Body of pancreas (tissue), 4 donors: ENCODE measurements around the gene PRKCSH. TPM values are rescaled to one million over a fixed set of nuclear protein-coding genes. Genes with fewer than 3 reads are reported as not detected.
A peak's percentile ranks its signal among the peaks of the same experiment; 100 is the strongest.

Source experiments
- ATAC-seq: fragments of 150-250 bp; one replicate; pipeline ENCODE4 v1.9.1; 2016
- DNase-seq, 4 donors: peaks; one replicate each; pipeline ENCODE4 v3.0.0-alpha.2; 2019
- H3K27ac ChIP-seq, 4 donors: fragments of 200-600 bp; sonication (generic); 1 replicate in 3 of 4; 2 replicates in 1 of 4; pipeline versions ENCODE4 v1.5.1 to v1.6.1; 2016 to 2019; ENCODE audit warnings: mild to moderate bottlenecking in 1 of 4, mixed read lengths in 1 of 4, moderate library complexity in 1 of 4
- H3K27me3 ChIP-seq, 2 donors: fragments of 200-600 bp; sonication (generic); one replicate each; pipeline ENCODE4 v1.6.0; 2016; ENCODE audit warnings: mild to moderate bottlenecking in 1 of 2
- H3K36me3 ChIP-seq, 2 donors: fragments of 200-600 bp; sonication (generic); replicated peaks in 1 of 2; 2 replicates each; pipeline ENCODE4 v1.5.1; 2016; ENCODE audit warnings: low read depth in 2 of 2; ENCODE audit not compliant: insufficient read depth in 1 of 2
- H3K4me1 ChIP-seq: fragments of 200-600 bp; sonication (generic); one replicate; pipeline ENCODE4 v1.6.0; 2016
- H3K4me3 ChIP-seq, 2 donors: fragments of 200-600 bp; sonication (generic); 1 replicate in 1 of 2; 2 replicates in 1 of 2; pipeline ENCODE4 v1.5.1; 2016 to 2019
- H3K9me3 ChIP-seq, 3 donors: fragments of 200-600 bp; sonication (generic); 1 replicate in 2 of 3; 2 replicates in 1 of 3; pipeline ENCODE4 v1.5.1; 2016
- POLR2A ChIP-seq, 3 donors: fragments of 450-650 bp; IDR thresholded peaks; one replicate each; pipeline ENCODE4 v1.6.1; 2016; ENCODE audit warnings: antibody characterized with exemption in 3 of 3, mild to moderate bottlenecking in 2 of 3
- WGBS, 2 donors: methylation state at CpG; one replicate each; pipeline ENCODE4 v1.1.5; 2017; 5-methylcytosine and 5-hydroxymethylcytosine counted together
- intact Hi-C: fragments of 100-400 bp; cut with DNase I; formaldehyde crosslinking; loops from one replicate; pipeline ENCODE4 v1.15.1; 2023
- total RNA-seq, 2 donors: library from RNA; depleted of rRNA; stranded (reverse); fragments of >200 nt; gene quantifications; one replicate each; pipeline ENCODE4 v1.1.0, GENCODE V29; 2016
- TF ChIP-seq, protein P1 (sequence below), 7 experiments: fragments of 450-650 bp in 4 of 7; fragments of 200-600 bp in 3 of 7; sonication (generic) in 3 of 7; IDR thresholded peaks; one replicate each; pipeline ENCODE4 v1.5.1; 2016 to 2019; ENCODE audit warnings: antibody characterized with exemption in 7 of 7

The PRKCSH gene
- total RNA-seq, 2 donors from 2014 or later: 134 to 194 TPM

- Histone ChIP-seq H3K4me3 (no peak overlapping the region), H3K36me3 (no peaks in the 10 kb centered on the region), H3K27me3 (no peaks in the 10 kb centered on the region), H3K9me3 (no peaks in the 10 kb centered on the region), H3K27ac (no peak overlapping the region), H3K4me1 (peaks cover 3% of the 10 kb centered on the region)
- DNase-seq (no peak), ATAC-seq (no peak)
- no peak for TF ChIP-seq POLR2A (IDR thresholded peaks at IDR 0.05)
- 100% methylated on average over 1 to 2 of the region's 2 CpGs for WGBS, 2 donors
- intact Hi-C loops: no loop called here
These were observed 20.9 kb upstream of the PRKCSH start for GRCh38 chr19:11414544-11414943.

DNA sequence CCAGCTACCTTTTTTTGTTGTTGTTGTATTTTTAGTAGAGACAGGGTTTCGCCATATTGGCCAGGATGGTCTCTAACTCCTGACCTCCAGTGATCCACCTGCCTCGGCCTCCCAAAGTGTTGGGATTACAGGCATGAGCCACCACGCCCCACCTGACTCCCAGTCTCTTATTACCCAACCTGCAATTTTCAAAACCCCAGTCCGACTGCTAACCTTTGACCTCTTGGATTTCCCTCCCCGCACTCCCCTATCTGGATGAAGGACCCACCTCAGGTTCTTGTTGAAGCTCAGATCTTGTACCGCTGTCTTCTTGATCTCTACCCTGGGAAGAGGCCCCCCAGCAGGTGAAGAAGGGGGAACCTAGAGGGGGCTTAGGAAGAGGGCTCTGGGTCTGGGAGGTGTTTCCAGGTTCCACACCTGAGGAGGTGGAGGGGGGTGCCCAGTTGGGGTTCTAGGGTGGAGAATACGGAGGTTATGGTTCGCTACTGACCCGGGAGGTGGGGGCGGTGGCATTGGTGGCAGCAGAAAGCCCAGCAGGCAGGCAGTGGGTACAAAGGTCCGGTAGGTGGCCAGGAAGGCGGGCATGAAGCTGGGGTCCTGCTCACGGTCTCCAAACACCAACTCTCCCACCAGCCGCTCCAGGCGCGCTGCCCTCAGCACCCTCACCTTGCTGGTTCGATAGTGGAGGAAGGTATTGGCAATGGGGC, 18.9 kb upstream of the PRKCSH start:
- no peaks in the 10 kb centered on the region for H3K27me3 ChIP-seq
- no peak for TF ChIP-seq POLR2A (IDR thresholded peaks at IDR 0.05)
- TF ChIP-seq, protein P1, sequence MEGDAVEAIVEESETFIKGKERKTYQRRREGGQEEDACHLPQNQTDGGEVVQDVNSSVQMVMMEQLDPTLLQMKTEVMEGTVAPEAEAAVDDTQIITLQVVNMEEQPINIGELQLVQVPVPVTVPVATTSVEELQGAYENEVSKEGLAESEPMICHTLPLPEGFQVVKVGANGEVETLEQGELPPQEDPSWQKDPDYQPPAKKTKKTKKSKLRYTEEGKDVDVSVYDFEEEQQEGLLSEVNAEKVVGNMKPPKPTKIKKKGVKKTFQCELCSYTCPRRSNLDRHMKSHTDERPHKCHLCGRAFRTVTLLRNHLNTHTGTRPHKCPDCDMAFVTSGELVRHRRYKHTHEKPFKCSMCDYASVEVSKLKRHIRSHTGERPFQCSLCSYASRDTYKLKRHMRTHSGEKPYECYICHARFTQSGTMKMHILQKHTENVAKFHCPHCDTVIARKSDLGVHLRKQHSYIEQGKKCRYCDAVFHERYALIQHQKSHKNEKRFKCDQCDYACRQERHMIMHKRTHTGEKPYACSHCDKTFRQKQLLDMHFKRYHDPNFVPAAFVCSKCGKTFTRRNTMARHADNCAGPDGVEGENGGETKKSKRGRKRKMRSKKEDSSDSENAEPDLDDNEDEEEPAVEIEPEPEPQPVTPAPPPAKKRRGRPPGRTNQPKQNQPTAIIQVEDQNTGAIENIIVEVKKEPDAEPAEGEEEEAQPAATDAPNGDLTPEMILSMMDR (IDR thresholded peaks at IDR 0.05): no peak
- H3K9me3 ChIP-seq: no peaks in the 10 kb centered on the region
- H3K4me3 ChIP-seq: no peak overlapping the region
- H3K4me1 ChIP-seq: peaks cover 21% of the 10 kb centered on the region
- H3K27ac ChIP-seq: no peak overlapping the region
- WGBS, 2 donors: 94 to 95% methylated on average over 17 of the region's 17 CpGs
- no peak for ATAC-seq
- intact Hi-C loops: no loop called here
- DNase-seq: no peak
- no peaks in the 10 kb centered on the region for H3K36me3 ChIP-seq

DNA sequence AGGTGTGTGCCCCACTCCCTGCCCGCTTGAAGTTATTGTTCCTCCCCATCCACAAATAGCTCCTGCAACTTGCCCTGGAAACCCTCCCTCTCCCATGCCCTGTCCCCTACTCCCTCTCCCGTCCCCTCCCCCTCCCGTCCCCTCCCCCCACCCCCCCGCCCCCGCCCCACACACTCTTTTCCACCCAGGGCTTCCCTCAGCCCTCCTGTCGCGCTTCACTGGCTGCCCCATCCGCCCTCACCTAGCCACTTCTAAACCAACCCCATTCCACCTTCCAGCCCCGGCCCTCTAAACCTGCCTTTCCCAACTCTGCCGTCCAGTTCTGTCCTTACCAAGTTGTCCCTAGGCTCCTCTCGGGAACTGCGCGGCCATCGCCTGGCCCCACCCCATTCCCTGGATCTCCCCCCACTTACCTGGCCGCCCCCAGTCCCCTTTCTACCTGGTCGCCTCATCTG, 17.3 kb upstream of the PRKCSH start:
- peaks cover 37% of the 10 kb centered on the region for H3K4me1 ChIP-seq
- no peak for TF ChIP-seq POLR2A (IDR thresholded peaks at IDR 0.05)
- TF ChIP-seq, protein P1 (IDR thresholded peaks at IDR 0.05): no peak
- H3K4me3 ChIP-seq: peak overlapping the region; percentile 39 to 55
- no peaks in the 10 kb centered on the region for H3K27me3 ChIP-seq
- DNase-seq (no peak), ATAC-seq (no peak)
- peak overlapping the region; percentile 75 to 84 (median 81) for H3K27ac ChIP-seq
- 4 to 10% methylated on average over 12 to 16 of the region's 16 CpGs for WGBS, 2 donors
- H3K36me3 ChIP-seq: no peaks in the 10 kb centered on the region
- intact Hi-C loops: no loop called here
- no peaks in the 10 kb centered on the region for H3K9me3 ChIP-seq

DNA sequence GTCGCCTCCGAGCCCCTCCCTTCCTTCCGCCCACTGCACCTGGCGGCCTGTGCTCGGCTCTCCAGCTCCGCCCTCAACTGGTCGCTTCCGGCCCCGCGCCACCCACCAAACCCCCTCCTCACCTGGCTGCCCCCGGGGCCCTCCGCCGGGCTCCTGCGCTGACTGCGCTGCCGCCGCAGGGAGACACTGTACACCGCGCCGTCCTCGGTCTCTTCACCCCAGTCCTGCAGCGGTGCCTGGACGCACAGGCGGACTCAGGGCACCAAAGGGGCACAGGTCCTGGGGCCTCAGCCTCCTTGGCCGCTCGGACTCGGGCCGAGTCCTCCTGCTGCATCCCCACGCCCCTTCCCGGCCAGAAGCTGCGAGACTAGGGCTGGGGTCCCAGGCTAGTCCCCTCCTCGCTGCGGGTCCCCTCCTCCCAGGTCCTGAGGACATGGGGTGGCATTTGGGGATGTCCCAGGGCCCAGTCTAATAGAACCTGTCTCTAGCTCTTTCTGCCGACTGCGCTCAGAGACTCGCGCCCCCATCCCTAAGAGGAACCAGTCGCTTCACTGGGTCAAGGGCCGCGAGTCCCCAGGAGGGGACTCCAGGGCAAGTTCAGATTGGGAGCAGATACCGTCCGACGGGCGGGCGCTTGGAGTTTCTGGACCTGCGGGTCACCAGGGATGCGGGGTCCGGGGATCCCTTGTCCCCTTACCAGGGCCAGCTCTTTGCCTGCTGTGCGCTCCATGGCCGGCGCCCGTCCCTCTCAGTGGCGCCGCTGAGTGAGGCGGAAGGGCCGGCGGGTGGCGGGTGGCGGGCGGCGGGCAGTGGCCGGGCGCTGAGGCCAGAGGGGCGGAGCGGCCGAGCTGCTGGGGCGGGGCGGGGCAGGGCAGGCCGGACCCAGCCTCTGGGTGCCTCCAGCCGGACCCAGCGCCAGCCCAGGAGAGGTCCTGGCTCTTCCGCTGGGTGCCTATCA, 16.6 kb upstream of the PRKCSH start, which contains the start of gene RGL3:
Gene RGL3 (minus strand): TSS at position 766 of the 958 bp plus-strand sequence. CDS start 36 bp downstream, at position 730.
- peak in 2 of 3 donors; percentile 52 to 53 for TF ChIP-seq POLR2A (IDR thresholded peaks at IDR 0.05)
- TF ChIP-seq, protein P1 (IDR thresholded peaks at IDR 0.05): peak in 3 of 7 experiments; percentile 19 to 23 (median 21)
- peak; percentile 52 to 72 (median 63) for DNase-seq
- intact Hi-C loops: no loop called here
- Histone ChIP-seq H3K9me3 (no peaks in the 10 kb centered on the region), H3K27me3 (no peaks in the 10 kb centered on the region), H3K4me3 (peak within 1 kb of the TSS; percentile 39 to 55), H3K4me1 (peaks cover 41% of the 10 kb centered on the region), H3K27ac (peak within 1 kb of the TSS; percentile 75 to 84 (median 81)), H3K36me3 (no peaks in the 10 kb centered on the region)
- ATAC-seq: peak; percentile 73
- 0 to 2% methylated on average over 9 to 63 of the region's 72 CpGs for WGBS, 2 donors
